SK-N-SH treated with all-trans-retinoic acid at 6 μM for 48 hours (cell line): ENCODE measurements around the gene POLR3A.

ENCODE experiments used
- ESRRG ChIP-seq: fragments of 250-450 bp; sonication (Bioruptor Pico); IDR thresholded peaks from 2 replicates; pipeline ENCODE4 v1.6.1; 2021; ENCODE audit warnings: mild to moderate bottlenecking
- ZFP3 ChIP-seq: fragments of 250-450 bp; sonication (Bioruptor Pico); IDR thresholded peaks from 2 replicates; pipeline ENCODE4 v1.5.0; 2020; ENCODE audit warnings: mild to moderate bottlenecking, moderate library complexity
- TF ChIP-seq, protein P1 (sequence below): fragments of 250-450 bp; sonication (Bioruptor Pico); IDR thresholded peaks from 2 replicates; pipeline ENCODE4 v1.8.0; 2020; ENCODE audit warnings: mild to moderate bottlenecking, moderate library complexity, borderline replicate concordance

DNA sequence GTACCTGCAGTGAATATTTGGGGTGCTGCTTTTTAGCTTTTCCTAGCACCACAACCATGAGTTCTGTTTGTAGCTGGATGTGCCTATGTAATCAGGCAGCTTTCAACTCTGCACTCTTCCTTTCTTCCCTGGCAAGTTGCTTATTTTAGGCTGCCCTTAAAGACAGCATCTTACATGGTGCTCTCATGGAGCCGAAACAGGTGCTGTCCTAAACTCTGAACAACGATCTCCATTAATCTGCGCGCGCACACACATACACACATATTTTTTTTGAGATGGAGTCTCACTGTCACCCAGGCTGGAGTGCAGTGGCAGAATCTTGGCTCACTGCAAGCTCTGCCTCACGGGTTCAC, 13.4 kb upstream of the POLR3A start:
- TF ChIP-seq, protein P1, sequence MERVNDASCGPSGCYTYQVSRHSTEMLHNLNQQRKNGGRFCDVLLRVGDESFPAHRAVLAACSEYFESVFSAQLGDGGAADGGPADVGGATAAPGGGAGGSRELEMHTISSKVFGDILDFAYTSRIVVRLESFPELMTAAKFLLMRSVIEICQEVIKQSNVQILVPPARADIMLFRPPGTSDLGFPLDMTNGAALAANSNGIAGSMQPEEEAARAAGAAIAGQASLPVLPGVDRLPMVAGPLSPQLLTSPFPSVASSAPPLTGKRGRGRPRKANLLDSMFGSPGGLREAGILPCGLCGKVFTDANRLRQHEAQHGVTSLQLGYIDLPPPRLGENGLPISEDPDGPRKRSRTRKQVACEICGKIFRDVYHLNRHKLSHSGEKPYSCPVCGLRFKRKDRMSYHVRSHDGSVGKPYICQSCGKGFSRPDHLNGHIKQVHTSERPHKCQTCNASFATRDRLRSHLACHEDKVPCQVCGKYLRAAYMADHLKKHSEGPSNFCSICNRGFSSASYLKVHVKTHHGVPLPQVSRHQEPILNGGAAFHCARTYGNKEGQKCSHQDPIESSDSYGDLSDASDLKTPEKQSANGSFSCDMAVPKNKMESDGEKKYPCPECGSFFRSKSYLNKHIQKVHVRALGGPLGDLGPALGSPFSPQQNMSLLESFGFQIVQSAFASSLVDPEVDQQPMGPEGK (CRISPR knock-in tag), result no peak
- TF ChIP-seq ESRRG (CRISPR knock-in tag) (no peak), ZFP3 (CRISPR knock-in tag) (no peak)
